ENCODE results near the gene D2HGDH. TPM values are rescaled to one million over a fixed set of nuclear protein-coding genes. Genes with fewer than 3 reads are reported as not detected.

Gene D2HGDH
- total RNA-seq (2014; rRNA removed; shearing (Covaris generic)) = 5.6 and 15.4 TPM in 2 replicates

GRCh38 chr2:241734467-241735208, at the start of gene D2HGDH:
Gene D2HGDH (plus strand): TSS chr2:241734630. CDS start chr2:241735225, 595 bp downstream.
- peak; percentile 80 for DNase-seq (ENCODE audit: low read depth)

GRCh38 chr2:241686324-241686649, 48.1 kb upstream of the D2HGDH start:
- DNase-seq (ENCODE audit: low read depth) = no peak

GRCh38 chr2:241686650-241687425, 47.6 kb upstream of the D2HGDH start, which contains the start of gene DTYMK:
Gene DTYMK (minus strand): TSS chr2:241686815. CDS start chr2:241686783, 32 bp downstream.
- peak; percentile 97 for DNase-seq (ENCODE audit: low read depth)

- DNase-seq (ENCODE audit: low read depth) = no peak
These were observed 45.1 kb upstream of the D2HGDH start for GRCh38 chr2:241689306-241689705.

DNA sequence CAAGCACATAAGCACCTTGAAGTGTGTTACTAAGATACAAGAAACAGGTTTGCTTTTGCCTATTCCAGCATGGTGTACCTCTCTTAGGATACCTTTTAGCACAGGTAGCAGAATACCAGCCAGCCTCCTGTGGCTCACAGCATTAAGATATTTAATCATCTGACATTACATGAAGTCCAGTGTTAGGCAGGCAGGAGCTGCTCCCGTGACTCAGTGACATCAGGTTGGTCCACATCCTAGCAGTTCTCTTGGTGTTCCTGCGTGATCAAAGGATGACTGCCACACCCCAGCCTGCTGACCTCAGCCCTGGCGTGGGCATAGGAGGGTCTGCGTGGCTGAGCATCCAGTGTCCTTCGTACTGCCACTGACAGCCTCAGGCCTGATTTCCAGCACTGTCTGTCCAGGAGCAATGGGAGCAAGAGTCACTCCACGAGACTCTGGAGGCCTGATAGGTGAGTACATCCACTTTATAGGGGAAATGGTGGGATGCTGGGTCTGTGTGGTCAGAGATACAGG, 44.2 kb upstream of the D2HGDH start:
- DNase-seq (ENCODE audit: low read depth) = no peak

DNA sequence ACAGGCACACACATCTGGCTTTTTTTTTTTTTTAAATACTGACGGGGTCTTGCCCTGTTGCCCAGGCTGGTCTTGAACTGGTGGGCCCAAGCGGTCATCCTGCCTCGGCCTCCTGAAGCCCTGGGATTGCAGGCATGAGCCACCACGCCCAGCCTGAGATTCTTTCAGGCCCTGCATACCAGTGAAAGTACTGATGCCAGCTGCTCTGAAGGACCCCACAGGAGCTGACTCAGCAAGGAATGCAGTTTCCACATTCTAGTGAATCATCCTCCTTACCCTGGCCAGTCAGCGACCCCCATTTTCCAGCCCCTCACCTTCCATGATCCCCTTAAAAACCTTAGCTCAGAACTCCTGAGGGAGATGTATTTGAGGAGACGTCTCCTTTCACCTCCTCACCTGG, 42.0 kb upstream of the D2HGDH start:
- peak; percentile 46 for DNase-seq (ENCODE audit: low read depth)

DNA sequence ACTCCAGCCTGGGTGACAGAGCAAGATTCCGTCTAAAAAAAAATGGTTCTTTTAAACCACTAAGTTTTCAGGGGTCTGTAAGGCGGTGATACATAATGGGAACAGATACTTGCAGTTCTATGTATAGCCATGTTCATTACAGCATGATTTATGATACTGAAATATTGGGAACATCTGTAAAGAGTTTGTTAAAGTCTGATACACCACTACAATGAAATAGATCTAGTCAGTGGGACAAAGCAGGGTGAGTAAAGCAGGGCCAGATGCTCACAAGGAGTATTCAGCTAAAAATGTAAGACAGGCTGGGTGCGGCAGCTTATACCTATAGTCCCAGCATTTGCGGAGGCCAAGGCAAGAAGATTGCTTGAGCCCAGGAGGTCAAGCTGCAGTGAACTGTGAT, 38.8 kb upstream of the D2HGDH start:
- DNase-seq (ENCODE audit: low read depth) = no peak

DNA sequence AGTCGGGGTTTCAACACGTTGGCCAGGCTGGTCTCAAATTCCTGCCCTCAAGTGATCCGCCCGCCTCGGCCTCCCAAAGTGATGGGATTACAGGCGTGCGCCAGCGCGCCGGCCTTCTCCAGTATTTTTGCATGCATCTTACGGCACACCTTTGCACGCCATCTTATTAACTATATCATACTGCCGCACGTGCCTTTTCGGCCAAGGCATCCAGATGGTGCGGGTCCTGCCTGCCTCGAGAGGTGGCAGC, 33.4 kb upstream of the D2HGDH start:
- DNase-seq (ENCODE audit: low read depth) = no peak

DNA sequence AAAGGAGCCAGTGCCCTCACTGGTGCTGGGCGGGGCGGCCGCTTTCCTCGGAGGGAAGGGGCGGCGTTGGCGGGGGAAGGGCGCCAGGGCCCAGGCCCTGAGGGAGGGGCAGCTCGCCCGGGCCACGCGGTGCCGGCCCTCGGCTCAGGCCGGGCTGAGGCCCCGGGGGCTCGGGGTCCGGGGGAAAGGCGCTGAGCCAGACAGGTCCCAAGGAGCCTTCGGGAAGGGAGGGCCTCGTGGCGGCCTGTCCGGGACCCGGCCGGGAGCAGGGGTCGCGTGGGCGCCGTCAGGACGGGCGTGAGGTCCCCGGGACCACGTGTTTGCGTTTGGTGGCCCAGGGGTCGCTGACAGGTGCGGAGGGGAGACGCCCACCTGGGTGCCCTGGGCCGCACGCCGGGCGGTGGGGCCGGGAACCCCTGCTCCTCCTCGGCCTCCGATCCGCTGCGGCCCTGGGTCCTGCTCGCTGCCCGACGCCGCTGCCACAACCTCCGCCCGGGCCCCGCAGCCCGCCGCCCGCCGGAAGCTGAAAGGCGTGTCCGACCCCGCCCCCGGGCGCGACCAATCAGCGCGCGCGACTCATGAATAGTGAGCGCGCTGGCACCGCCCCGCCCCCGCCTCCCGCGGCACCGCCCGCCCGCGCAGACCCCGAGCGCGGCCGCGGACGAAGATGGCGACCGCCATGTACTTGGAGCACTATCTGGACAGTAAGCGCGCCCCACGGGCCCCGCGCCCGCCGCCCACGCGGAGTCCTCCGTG, 32.9 kb upstream of the D2HGDH start, which contains the start of gene ING5:
ING5 (plus strand) TSS at position 641 of the 756 bp plus-strand sequence; CDS start at position 668, 27 bp downstream.
- DNase-seq (ENCODE audit: low read depth) = peak; percentile 91

GRCh38 chr2:241702155-241703031, 32.0 kb upstream of the D2HGDH start:
- DNase-seq (ENCODE audit: low read depth) = peak; percentile 72

- DNase-seq (ENCODE audit: low read depth) = peak; percentile 31
These were observed 31.3 kb upstream of the D2HGDH start for GRCh38 chr2:241703032-241703604.

DNA sequence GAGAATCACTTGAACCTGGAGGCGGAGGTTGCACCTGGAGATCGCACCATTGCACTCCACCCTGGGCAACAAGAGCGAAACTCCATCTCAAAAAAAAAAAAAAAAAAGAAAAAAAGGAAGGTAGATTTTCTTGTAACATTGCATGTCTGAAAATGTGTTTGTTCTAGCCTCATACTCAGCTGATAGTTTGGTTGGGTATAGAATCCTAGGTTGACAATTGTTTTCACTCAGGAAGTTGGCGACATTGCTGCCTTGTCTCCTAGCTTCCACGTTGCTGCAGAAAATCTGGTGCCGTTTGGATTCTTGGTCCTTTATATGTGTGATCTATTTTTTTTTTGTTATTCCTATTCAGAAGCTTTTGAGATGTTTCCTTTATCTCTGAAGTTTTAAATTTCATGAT, 27.9 kb upstream of the D2HGDH start:
- DNase-seq (ENCODE audit: low read depth) = no peak

DNA sequence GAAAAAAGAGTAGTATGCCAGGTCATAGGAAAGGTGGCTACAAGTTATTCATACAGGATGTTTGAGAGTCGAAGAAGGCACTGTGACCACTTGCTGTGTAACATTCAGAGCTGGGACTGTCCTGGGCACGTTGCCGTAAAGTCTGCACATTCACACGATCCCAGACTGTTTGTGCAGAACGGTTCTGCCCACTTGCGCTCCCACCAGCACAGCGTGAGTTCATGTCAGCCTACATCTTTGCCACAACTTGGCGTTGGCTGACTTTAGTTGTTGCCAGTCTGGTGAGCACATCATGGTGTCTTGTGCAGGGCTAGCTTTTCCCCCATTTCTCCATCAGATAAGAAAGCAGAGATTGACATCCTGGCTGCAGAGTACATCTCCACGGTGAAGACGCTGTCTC, 25.6 kb upstream of the D2HGDH start:
- no peak for DNase-seq (ENCODE audit: low read depth)

- DNase-seq (ENCODE audit: low read depth) = no peak
These were observed 15.3 kb upstream of the D2HGDH start for GRCh38 chr2:241719093-241719492.

DNA sequence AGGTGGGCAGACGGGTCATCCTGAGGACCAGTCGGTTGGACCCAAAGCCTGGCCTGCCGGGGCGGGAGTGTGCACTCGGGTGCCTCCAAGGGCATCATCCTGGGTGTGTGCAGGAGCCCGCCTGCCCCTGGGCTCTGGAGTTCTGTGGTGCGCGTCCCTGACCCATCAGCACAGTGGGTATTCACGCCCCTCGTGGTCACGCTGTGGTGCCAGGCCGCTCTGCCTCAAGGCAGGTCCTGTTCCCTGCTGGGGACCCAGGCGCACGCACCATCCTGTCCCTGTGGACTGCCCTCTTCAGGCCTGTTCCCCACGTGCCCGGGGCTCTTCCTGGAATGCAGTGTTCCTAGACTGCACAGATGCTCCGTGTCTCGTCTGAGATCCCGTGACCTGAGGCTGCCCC, 14.3 kb upstream of the D2HGDH start:
- no peak for DNase-seq (ENCODE audit: low read depth)

GRCh38 chr2:241720560-241720959, 13.9 kb upstream of the D2HGDH start:
- no peak for DNase-seq (ENCODE audit: low read depth)

DNA sequence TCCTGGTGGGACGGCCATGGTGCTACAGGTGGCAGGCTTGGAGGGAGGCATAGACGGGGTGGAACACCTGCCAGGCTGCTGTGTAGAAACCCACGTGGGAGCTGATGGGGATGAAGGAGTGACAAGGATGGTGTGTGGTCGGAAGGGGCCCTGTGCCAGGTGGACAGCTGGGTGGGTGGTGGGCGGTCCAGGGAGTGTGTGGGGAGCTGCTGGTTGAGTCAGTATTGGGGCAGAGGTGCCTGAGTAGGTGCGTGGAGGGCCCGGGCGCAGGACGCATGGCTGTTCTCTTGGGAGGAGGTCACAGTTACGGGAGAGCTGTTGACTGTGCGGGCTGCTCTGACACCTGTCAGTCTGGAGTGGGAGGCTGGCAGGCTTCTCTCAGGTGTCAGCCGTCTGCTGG, 12.6 kb upstream of the D2HGDH start:
- no peak for DNase-seq (ENCODE audit: low read depth)

- no peak for DNase-seq (ENCODE audit: low read depth)
These were observed 11.5 kb upstream of the D2HGDH start for GRCh38 chr2:241722896-241723454.

DNA sequence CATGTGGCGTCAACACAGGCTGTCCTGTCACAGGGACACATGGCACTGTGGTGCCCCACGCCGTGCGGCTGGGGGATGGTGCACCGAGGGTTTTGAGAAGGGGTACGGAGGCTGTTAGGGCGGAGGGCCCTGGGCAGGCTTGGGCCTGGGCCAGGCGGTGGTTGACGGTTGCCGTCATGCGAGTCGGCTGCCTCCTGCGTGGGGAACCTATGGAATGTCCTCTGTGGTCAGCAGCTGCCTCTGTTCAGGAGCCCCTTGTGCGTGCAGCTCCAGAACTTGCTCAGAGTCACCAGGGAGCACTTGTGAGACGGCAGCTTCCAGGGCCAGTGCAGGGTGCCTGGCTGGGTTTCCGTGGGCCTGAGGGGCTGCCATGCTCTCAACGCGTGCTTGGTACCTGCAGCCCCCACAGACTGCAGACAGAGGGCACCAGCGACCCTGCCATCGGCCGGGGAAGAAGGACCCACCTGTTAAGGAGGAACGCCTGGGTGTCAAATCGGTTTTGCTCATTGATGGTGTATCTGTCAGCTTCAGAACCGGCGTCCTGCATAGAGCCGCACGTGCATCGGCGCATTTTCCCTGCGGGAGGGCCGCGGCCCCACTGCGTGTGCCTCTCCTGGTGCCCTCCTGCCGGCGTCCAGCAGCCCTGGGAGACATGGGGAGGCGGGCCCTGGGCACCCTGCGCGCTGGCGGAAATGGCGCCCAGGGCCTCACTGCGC, 10.0 kb upstream of the D2HGDH start:
- no peak for DNase-seq (ENCODE audit: low read depth)

All from RPMI7951 (cell line).